WTC11 (cell line): ENCODE results near the gene FLT4. TPM values are rescaled to one million over a fixed set of nuclear protein-coding genes. Genes with fewer than 3 reads are reported as not detected.
"Not testable (repeated sequence)": the region's sequence is repeated elsewhere in the genome, so short reads cannot be mapped to it uniquely, and the experiment has no call there.

Source experiments
- ATAC-seq: fragments of 200-7000 bp; cut with Tn5 transposase; 2 replicates; pipeline ENCODE4 v1.10.0; 2021; ENCODE audit warnings: mild to moderate bottlenecking, moderate library complexity
- CTCF ChIA-PET: fragments of 300-600 bp; sonication (Branson Sonifier 250); formaldehyde crosslinking; loops from one replicate; lab custom pipeline; 2021; ENCODE audit warnings: antibody characterized with exemption; lab: Charles Lee
- POLR2A ChIA-PET: fragments of 350-600 bp; sonication (Branson Sonifier 250); formaldehyde crosslinking; loops from one replicate; lab custom pipeline; 2021; ENCODE audit warnings: antibody characterized with exemption; lab: Charles Lee
- DNase-seq: peaks from one replicate; pipeline ENCODE4 v3.0.0; 2021; ENCODE audit warnings: low spot score
- H3K27ac Mint-ChIP-seq: 2 replicates; pipeline ENCODE4 v1.8.0; 2021; ENCODE audit warnings: mixed read lengths
- H3K27me3 Mint-ChIP-seq: 2 replicates; pipeline ENCODE4 v1.8.0; 2021; ENCODE audit warnings: low read depth, mild to moderate bottlenecking, moderate library complexity, mixed read lengths
- H3K36me3 Mint-ChIP-seq: 2 replicates; pipeline ENCODE4 v1.8.0; 2021; ENCODE audit warnings: mixed read lengths
- H3K4me1 Mint-ChIP-seq: 2 replicates; pipeline ENCODE4 v1.8.0; 2022; ENCODE audit warnings: mixed read lengths
- H3K4me3 Mint-ChIP-seq: 2 replicates; pipeline ENCODE4 v1.8.0; 2021; ENCODE audit warnings: mild to moderate bottlenecking, moderate library complexity, mixed read lengths
- H3K9me3 Mint-ChIP-seq: 2 replicates; pipeline ENCODE4 v1.8.0; 2021; ENCODE audit warnings: mixed read lengths
- IRF2 ChIP-seq: sonication (generic); formaldehyde crosslinking; IDR thresholded peaks from 2 replicates; pipeline ENCODE4 v1.8.0; 2022; ENCODE audit warnings: low read depth, missing genetic modification reagents, borderline replicate concordance
- JAZF1 ChIP-seq: fragments of 250-450 bp; sonication (Bioruptor Pico); IDR thresholded peaks from 2 replicates; pipeline ENCODE4 v1.9.0; 2021; ENCODE audit warnings: moderate library complexity, mild to moderate bottlenecking, inconsistent platforms
- MYBL2 ChIP-seq: sonication (generic); formaldehyde crosslinking; IDR thresholded peaks from 2 replicates; pipeline ENCODE4 v1.8.1; 2023; ENCODE audit warnings: mild to moderate bottlenecking, moderate library complexity, missing genetic modification reagents
- OVOL2 ChIP-seq: fragments of 250-450 bp; sonication (Bioruptor Pico); IDR thresholded peaks from 2 replicates; pipeline ENCODE4 v1.9.0; 2021; ENCODE audit warnings: mild to moderate bottlenecking, borderline replicate concordance
- PRRX2 ChIP-seq: fragments of 250-450 bp; sonication (Bioruptor Pico); IDR thresholded peaks from 2 replicates; pipeline ENCODE4 v1.8.0; 2021; ENCODE audit warnings: mild to moderate bottlenecking
- RELA ChIP-seq: sonication (generic); formaldehyde crosslinking; IDR thresholded peaks from 2 replicates; pipeline ENCODE4 v1.8.1; 2022; ENCODE audit warnings: missing genetic modification reagents, mild to moderate bottlenecking, borderline replicate concordance
- SMAD3 ChIP-seq: sonication (generic); formaldehyde crosslinking; IDR thresholded peaks from 2 replicates; pipeline ENCODE4 v1.8.0; 2022; ENCODE audit warnings: missing genetic modification reagents, mild to moderate bottlenecking, borderline replicate concordance
- TP53 ChIP-seq: sonication (generic); formaldehyde crosslinking; IDR thresholded peaks from 2 replicates; pipeline ENCODE4 v1.8.1; 2023; ENCODE audit warnings: mild to moderate bottlenecking, missing genetic modification reagents
- ZBTB21 ChIP-seq: sonication (generic); formaldehyde crosslinking; IDR thresholded peaks from 2 replicates; pipeline ENCODE4 v1.8.1; 2023; ENCODE audit warnings: mild to moderate bottlenecking, missing genetic modification reagents, borderline replicate concordance
- ZNF138 ChIP-seq: sonication (generic); formaldehyde crosslinking; conservative IDR thresholded peaks from 2 replicates; pipeline ENCODE4 v1.8.1; 2022; ENCODE audit warnings: mild to moderate bottlenecking, moderate library complexity, missing genetic modification reagents
- ZNF423 ChIP-seq: fragments of 250-450 bp; sonication (Bioruptor Pico); IDR thresholded peaks from 2 replicates; pipeline ENCODE4 v2.1.2; 2022; ENCODE audit warnings: mild to moderate bottlenecking, moderate library complexity
- total RNA-seq: library from RNA; stranded (reverse); gene quantifications from 3 replicates; pipeline ENCODE4 v1.2.3, GENCODE V29; 2021
- TF ChIP-seq, protein P1 (sequence below): sonication (generic); formaldehyde crosslinking; IDR thresholded peaks from 2 replicates; pipeline ENCODE4 v1.8.0; 2023; ENCODE audit warnings: mild to moderate bottlenecking, missing genetic modification reagents
- TF ChIP-seq, protein P2 (sequence below): fragments of 250-450 bp; sonication (Bioruptor Pico); IDR thresholded peaks from 2 replicates; pipeline ENCODE4 v1.9.0; 2021; ENCODE audit warnings: mild to moderate bottlenecking, borderline replicate concordance
- TF ChIP-seq, protein P3 (sequence below): sonication (generic); formaldehyde crosslinking; IDR thresholded peaks from 2 replicates; pipeline ENCODE4 v1.8.1; 2023; ENCODE audit warnings: mild to moderate bottlenecking, missing genetic modification reagents, moderate library complexity

The FLT4 gene
- total RNA-seq, 1 experiment from 2014 or later: 12.4 TPM

DNA sequence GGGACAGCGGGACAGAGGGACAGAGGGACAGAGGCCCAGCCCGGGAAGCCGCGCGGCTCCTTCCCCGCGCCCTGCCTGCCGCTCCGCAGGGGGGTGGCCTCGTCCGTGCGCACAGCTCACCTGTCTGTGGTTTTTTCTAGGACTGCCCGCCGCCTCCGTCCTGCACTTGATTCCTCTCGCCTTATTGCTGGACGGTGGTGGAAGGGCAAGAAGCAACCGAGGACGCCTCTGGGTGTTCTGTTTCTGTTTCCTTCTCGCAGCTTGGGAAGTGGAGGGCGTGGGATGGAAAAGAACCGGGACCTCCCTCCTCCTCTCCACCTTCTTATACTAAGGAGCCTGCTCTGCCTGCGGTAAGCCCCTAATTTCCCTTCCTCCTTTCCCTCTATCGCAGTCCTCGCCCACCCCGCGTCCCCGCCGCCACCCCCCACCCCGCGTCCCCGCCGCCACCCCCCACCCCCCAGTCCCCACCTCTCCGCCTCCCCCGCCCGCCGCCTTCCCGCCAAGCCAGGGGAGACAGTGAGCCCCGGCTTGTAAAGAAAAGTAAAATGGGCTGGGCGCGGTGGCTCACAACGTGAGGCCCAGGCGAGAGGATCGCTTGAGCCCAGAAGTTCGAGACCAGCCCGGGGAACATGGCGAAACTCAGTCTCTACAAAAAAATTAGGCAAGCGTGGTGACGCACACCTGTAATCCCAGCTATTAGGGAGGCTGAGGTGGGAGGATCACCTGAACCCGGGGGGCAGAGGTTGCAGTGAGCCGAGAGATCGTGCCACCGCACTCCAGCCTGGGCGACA is 9.6 kb upstream of the FLT4 start:
- DNase-seq (no peak), ATAC-seq (peak; percentile 58)
- no peaks in the 10 kb centered on the region for H3K36me3 Mint-ChIP-seq
- H3K9me3 Mint-ChIP-seq: no peaks in the 10 kb centered on the region
- no peak overlapping the region for H3K27ac Mint-ChIP-seq
- H3K27me3 Mint-ChIP-seq: peaks cover 10% of the 10 kb centered on the region
- TF ChIP-seq, protein P1, sequence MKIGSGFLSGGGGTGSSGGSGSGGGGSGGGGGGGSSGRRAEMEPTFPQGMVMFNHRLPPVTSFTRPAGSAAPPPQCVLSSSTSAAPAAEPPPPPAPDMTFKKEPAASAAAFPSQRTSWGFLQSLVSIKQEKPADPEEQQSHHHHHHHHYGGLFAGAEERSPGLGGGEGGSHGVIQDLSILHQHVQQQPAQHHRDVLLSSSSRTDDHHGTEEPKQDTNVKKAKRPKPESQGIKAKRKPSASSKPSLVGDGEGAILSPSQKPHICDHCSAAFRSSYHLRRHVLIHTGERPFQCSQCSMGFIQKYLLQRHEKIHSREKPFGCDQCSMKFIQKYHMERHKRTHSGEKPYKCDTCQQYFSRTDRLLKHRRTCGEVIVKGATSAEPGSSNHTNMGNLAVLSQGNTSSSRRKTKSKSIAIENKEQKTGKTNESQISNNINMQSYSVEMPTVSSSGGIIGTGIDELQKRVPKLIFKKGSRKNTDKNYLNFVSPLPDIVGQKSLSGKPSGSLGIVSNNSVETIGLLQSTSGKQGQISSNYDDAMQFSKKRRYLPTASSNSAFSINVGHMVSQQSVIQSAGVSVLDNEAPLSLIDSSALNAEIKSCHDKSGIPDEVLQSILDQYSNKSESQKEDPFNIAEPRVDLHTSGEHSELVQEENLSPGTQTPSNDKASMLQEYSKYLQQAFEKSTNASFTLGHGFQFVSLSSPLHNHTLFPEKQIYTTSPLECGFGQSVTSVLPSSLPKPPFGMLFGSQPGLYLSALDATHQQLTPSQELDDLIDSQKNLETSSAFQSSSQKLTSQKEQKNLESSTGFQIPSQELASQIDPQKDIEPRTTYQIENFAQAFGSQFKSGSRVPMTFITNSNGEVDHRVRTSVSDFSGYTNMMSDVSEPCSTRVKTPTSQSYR: no peak
- TF ChIP-seq PRRX2 (no peak), RELA (CRISPR knock-in tag) (no peak), OVOL2 (no peak), SMAD3 (no peak)
- ChIA-PET CTCF (interaction anchor here (2.2 kb wide), 1 partner anchor 40 kb away, joined by 11 read pairs; no protein-coding TSS in a partner anchor), POLR2A (no interaction called here)
- H3K4me3 Mint-ChIP-seq: peak overlapping the region; percentile 62
- peaks cover 2% of the 10 kb centered on the region; the same call in 1 of the 2 replicates for H3K4me1 Mint-ChIP-seq

DNA sequence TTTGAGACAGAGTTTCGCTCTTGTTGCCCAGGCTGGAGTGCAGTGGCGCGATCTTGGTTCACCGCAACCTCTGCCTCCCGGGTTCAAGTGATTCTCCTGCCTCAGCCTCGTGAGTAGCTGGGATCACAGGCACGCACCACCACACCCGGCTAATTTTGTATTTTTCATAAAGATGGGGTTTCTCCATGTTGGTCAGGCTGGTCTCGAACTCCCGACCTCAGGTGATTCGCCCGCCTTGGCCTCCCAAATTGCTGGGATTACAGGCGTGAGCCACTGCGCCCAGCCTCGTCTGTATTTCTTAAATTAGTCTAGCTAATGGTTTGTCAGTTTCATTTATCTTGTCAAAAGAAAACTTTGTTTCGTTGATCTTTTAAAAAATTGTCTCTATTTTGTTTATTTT is 5.8 kb upstream of the FLT4 start:
- H3K36me3 Mint-ChIP-seq, POLR2A ChIA-PET: not testable (repeated sequence)
- CTCF ChIA-PET: interaction anchor here (1.6 kb wide), 1 partner anchor 36 kb away, joined by 9 read pairs; no protein-coding TSS in a partner anchor

DNA sequence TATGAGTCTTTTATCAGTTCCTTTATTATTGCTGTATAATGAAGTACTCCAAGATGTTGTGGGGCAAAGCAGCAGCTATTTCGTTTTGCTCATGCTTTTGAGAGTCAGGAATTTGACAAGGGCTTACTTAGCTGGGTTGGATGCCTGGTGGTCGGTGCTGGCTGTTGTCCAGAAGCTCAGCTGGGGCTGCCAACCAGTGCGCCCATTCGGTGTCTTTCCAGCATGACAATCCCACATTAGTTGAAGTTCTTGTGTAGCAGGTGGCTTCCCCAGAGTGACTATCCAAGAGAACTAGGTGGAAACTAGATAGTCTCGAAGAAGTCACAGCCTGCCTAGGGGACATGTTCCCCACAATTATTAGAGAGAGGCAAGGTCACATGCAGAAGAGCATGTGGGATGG is 3.4 kb upstream of the FLT4 start:
- POLR2A ChIA-PET: no interaction called here
- TF ChIP-seq TP53: no peak
- TF ChIP-seq, all 79 proteins: peak for 0
- ATAC-seq (no peak), DNase-seq (no peak)
- Mint-ChIP-seq H3K4me3 (no peak overlapping the region), H3K4me1 (peaks cover 9% of the 10 kb centered on the region), H3K27me3 (peaks cover 42% of the 10 kb centered on the region), H3K36me3 (no peaks in the 10 kb centered on the region), H3K9me3 (no peaks in the 10 kb centered on the region), H3K27ac (no peak overlapping the region)
- CTCF ChIA-PET: interaction anchor here (0.7 to 1.1 kb wide), 4 partner anchors 33 to 208 kb away, joined by 3 read pairs; no protein-coding TSS in a partner anchor

More for the DNA sequence above, 5.8 kb upstream of the FLT4 start:
- DNase-seq, H3K9me3 Mint-ChIP-seq, H3K27ac Mint-ChIP-seq, H3K4me1 Mint-ChIP-seq, ATAC-seq, H3K4me3 Mint-ChIP-seq: not testable (repeated sequence)
- H3K27me3 Mint-ChIP-seq: peaks cover 34% of the 10 kb centered on the region

DNA sequence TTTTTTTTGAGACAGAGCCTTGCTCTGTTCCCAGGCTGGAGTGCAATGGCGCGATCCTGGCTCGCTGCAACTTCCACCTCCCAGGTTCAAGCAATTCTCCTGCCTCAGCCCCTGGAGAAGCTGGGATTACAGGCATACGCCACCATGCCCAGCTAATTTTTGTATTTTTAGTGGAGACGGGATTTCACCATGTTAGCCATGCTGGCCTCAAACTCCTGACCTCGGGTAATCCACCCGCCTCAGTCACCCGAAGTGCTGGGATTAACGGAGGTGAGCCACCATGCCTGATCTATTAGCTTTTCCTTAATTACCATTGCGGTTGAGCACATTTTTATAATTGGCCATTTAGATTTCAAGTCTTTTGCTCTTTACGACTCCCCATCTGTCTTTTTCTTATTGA is 2.9 kb upstream of the FLT4 start:
- no peak overlapping the region for H3K4me3 Mint-ChIP-seq
- ATAC-seq (no peak), DNase-seq (no peak)
- POLR2A ChIA-PET: no interaction called here
- peaks cover 9% of the 10 kb centered on the region for H3K4me1 Mint-ChIP-seq
- CTCF ChIA-PET: interaction anchor here (0.6 to 1.1 kb wide), 5 partner anchors 23 to 208 kb away, joined by 3 to 4 read pairs (median 3); no protein-coding TSS in a partner anchor
- no peak for TF ChIP-seq JAZF1 (CRISPR knock-in tag)
- TF ChIP-seq, protein P1: no peak
- no peak for TF ChIP-seq ZBTB21
- TF ChIP-seq MYBL2: no peak
- TF ChIP-seq, protein P2, sequence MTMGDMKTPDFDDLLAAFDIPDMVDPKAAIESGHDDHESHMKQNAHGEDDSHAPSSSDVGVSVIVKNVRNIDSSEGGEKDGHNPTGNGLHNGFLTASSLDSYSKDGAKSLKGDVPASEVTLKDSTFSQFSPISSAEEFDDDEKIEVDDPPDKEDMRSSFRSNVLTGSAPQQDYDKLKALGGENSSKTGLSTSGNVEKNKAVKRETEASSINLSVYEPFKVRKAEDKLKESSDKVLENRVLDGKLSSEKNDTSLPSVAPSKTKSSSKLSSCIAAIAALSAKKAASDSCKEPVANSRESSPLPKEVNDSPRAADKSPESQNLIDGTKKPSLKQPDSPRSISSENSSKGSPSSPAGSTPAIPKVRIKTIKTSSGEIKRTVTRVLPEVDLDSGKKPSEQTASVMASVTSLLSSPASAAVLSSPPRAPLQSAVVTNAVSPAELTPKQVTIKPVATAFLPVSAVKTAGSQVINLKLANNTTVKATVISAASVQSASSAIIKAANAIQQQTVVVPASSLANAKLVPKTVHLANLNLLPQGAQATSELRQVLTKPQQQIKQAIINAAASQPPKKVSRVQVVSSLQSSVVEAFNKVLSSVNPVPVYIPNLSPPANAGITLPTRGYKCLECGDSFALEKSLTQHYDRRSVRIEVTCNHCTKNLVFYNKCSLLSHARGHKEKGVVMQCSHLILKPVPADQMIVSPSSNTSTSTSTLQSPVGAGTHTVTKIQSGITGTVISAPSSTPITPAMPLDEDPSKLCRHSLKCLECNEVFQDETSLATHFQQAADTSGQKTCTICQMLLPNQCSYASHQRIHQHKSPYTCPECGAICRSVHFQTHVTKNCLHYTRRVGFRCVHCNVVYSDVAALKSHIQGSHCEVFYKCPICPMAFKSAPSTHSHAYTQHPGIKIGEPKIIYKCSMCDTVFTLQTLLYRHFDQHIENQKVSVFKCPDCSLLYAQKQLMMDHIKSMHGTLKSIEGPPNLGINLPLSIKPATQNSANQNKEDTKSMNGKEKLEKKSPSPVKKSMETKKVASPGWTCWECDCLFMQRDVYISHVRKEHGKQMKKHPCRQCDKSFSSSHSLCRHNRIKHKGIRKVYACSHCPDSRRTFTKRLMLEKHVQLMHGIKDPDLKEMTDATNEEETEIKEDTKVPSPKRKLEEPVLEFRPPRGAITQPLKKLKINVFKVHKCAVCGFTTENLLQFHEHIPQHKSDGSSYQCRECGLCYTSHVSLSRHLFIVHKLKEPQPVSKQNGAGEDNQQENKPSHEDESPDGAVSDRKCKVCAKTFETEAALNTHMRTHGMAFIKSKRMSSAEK (CRISPR knock-in tag): no peak
- no peak for TF ChIP-seq ZNF423
- no peak for TF ChIP-seq IRF2 (CRISPR knock-in tag)
- TF ChIP-seq, protein P3, sequence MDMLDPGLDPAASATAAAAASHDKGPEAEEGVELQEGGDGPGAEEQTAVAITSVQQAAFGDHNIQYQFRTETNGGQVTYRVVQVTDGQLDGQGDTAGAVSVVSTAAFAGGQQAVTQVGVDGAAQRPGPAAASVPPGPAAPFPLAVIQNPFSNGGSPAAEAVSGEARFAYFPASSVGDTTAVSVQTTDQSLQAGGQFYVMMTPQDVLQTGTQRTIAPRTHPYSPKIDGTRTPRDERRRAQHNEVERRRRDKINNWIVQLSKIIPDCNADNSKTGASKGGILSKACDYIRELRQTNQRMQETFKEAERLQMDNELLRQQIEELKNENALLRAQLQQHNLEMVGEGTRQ: no peak
- no peak for TF ChIP-seq ZNF138 (CRISPR knock-in tag)
- H3K9me3 Mint-ChIP-seq: no peaks in the 10 kb centered on the region
- no peak overlapping the region for H3K27ac Mint-ChIP-seq
- peaks cover 46% of the 10 kb centered on the region for H3K27me3 Mint-ChIP-seq
- H3K36me3 Mint-ChIP-seq: no peaks in the 10 kb centered on the region
